K562 (cell line): ENCODE measurements around the gene KMT2E. TPM values are rescaled to one million over a fixed set of nuclear protein-coding genes. Genes with fewer than 3 reads are reported as not detected.
A peak's percentile ranks its signal among the peaks of the same experiment; 100 is the strongest.

ENCODE experiments used
- HDAC3 ChIP-seq: fragments of 450-650 bp; IDR thresholded peaks from 2 replicates; pipeline ENCODE4 v1.6.1; 2018; ENCODE audit warnings: borderline replicate concordance, mild to moderate bottlenecking, moderate library complexity; ENCODE audit not compliant: partially characterized antibody
- MYNN ChIP-seq, 2 experiments: sonication (generic); formaldehyde crosslinking in 1 of 2; IDR thresholded peaks; 2 replicates each; pipeline versions ENCODE4 v1.5.0 to v1.6.1; 2016 to 2020; ENCODE audit warnings: antibody characterized with exemption in 1 of 2, missing genetic modification reagents in 1 of 2
- PHF20 ChIP-seq: fragments of 450-650 bp; IDR thresholded peaks from 2 replicates; pipeline ENCODE4 v1.6.1; 2018; ENCODE audit not compliant: partially characterized antibody
- POLR2H ChIP-seq: IDR thresholded peaks from 2 replicates; pipeline ENCODE4 v1.6.1; 2016; ENCODE audit warnings: missing genetic modification characterization, low read depth, mild to moderate bottlenecking, control low read depth, missing compliant biosample characterization, moderate library complexity
- REST ChIP-seq, 2 experiments: fragments of 450-650 bp; formaldehyde crosslinking in 1 of 2; IDR thresholded peaks; 2 replicates each; pipeline versions ENCODE4 v1.4.0 to v1.6.1; 2014 to 2020; ENCODE audit warnings: mild to moderate bottlenecking in 2 of 2, borderline replicate concordance in 1 of 2, low read depth in 1 of 2
- SAFB ChIP-seq: fragments of 200-400 bp; formaldehyde crosslinking; IDR thresholded peaks from 2 replicates; pipeline ENCODE4 v1.6.1; 2017; ENCODE audit warnings: low read depth, low read length, borderline replicate concordance
- ZBTB8A ChIP-seq: fragments of 450-650 bp; IDR thresholded peaks from 2 replicates; pipeline ENCODE4 v1.6.1; 2018; ENCODE audit warnings: mild to moderate bottlenecking, moderate library complexity; ENCODE audit not compliant: partially characterized antibody
- ZFP1 ChIP-seq: fragments of 450-650 bp; formaldehyde crosslinking; IDR thresholded peaks from 2 replicates; pipeline ENCODE4 v1.4.0; 2020; ENCODE audit warnings: mild to moderate bottlenecking, mixed read lengths
- ZKSCAN1 ChIP-seq: fragments of 150-350 bp; IDR thresholded peaks from 2 replicates; pipeline ENCODE4 v1.6.1; 2016; ENCODE audit warnings: low read depth, low read length
- ZNF318 ChIP-seq, 2 experiments: fragments of 450-650 bp; IDR thresholded peaks; 2 replicates each; pipeline ENCODE4 v1.6.1; 2016; ENCODE audit warnings: mild to moderate bottlenecking in 2 of 2, borderline replicate concordance in 1 of 2, low read depth in 1 of 2, moderate library complexity in 1 of 2
- polyA plus RNA-seq, 8 experiments: library from polyadenylated mRNA; depleted of rRNA in 4 of 8; stranded (reverse) in 5 of 8; unstranded in 3 of 8; fragments of >200 nt; fragmentation: Nextera tagmentation in 2 of 8; fragmentation: Illumina TruSeq in 1 of 8; extraction: Ambion mirVana in 2 of 8; extraction: Trizol in 1 of 8; gene quantifications; 2 replicates each; pipeline versions ENCODE4 v1.2.1 to v1.2.3, GENCODE V29; 2011 to 2014; ENCODE audit warnings: inconsistent platforms in 1 of 8, missing spikeins in 1 of 8
- total RNA-seq, 7 experiments: library from RNA; depleted of rRNA in 6 of 7; stranded (reverse); fragments of >200 nt in 6 of 7; fragmentation: Illumina TruSeq in 2 of 7; extraction: Trizol in 2 of 7; gene quantifications; 2 replicates each; pipeline versions ENCODE4 v1.2.1 to v1.2.3, GENCODE V29; 2011 to 2021; ENCODE audit warnings: low replicate concordance in 1 of 7

The KMT2E gene
- total and polyA plus RNA-seq, 9 of the 15 experiments (the other 6 are each of a cell fraction or from before 2014, with no cell fraction given): 8.9 to 55.3 (median 38.1) TPM

GRCh38 chr7:105131033-105131656 is 117.1 kb downstream of the KMT2E start (continued):
- no peak for TF ChIP-seq REST (IDR thresholded peaks at IDR 0.05; ENCODE audit: borderline replicate concordance)
- no peak for TF ChIP-seq REST (CRISPR knock-in tag; IDR thresholded peaks at IDR 0.05; ENCODE audit: low read depth)
- peak; percentile 40 for TF ChIP-seq HDAC3
- TF ChIP-seq ZNF318 (IDR thresholded peaks at IDR 0.05; ENCODE audit: borderline replicate concordance in 1 of 2, low read depth in 1 of 2): no peak
- TF ChIP-seq POLR2H (tag): peak; percentile 42; the same call in 1 of the 2 replicates
- TF ChIP-seq ZFP1: no peak
- TF ChIP-seq ZBTB8A: no peak
- no peak for TF ChIP-seq ZKSCAN1
- TF ChIP-seq MYNN (IDR thresholded peaks at IDR 0.05): no peak
- no peak for TF ChIP-seq MYNN (CRISPR knock-in tag; IDR thresholded peaks at IDR 0.05)
- TF ChIP-seq PHF20: peak; percentile 16
- TF ChIP-seq SAFB: no peak
